ENCODE measurements around the gene CLDN1.

DNA sequence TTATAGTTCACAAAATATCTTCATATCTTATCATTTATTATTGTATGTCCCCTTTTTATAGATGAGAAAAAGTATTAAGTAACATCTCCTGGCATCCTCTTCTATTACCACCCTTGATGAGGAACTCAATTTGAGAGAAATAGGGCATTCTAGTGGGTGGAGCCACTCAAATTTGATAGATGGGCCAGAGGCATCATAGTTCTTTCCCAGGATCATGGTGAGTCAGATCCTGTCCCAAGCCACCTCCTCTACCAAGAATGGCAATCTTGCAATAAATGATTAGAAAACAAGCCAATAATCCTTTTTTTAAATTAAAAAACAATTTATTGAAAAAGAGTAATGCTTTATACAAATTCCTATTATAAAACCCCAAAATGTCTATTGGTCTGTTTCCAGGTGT is 16.8 kb downstream of the CLDN1 start:
- TF ChIP-seq CTCF (IDR thresholded peaks at IDR 0.05; ENCODE audit: poor library complexity) (no peak), EZH2phosphoT487 (IDR thresholded peaks at IDR 0.05; ENCODE audit: low read depth, severe bottlenecking, unreplicated experiment) (no peak)

Measured in hepatocyte (in vitro differentiated cells).